H9 (cell line): ENCODE data around the gene GLT8D1. TPM values are rescaled to one million over a fixed set of nuclear protein-coding genes. Genes with fewer than 3 reads are reported as not detected.

ENCODE experiments used
- DNase-seq: peaks from one replicate; pipeline ENCODE4 v3.0.0-alpha.2; 2017
- H2AFZ ChIP-seq: one replicate; pipeline ENCODE4 v1.6.1; 2013; ENCODE audit warnings: mild to moderate bottlenecking, low read length, control low read depth, moderate library complexity
- H2AK5ac ChIP-seq: 2 replicates; pipeline ENCODE4 v1.6.1; 2013; ENCODE audit warnings: low read length, control low read depth, mixed read lengths; ENCODE audit not compliant: insufficient read length
- H2BK120ac ChIP-seq: one replicate; pipeline ENCODE4 v1.6.1; 2013; ENCODE audit warnings: low read depth, mild to moderate bottlenecking, low read length, control low read depth, inconsistent platforms; ENCODE audit not compliant: poor library complexity, severe bottlenecking
- H2BK12ac ChIP-seq: 2 replicates; pipeline ENCODE4 v1.6.1; 2013; ENCODE audit warnings: low read length, control low read depth, mixed read lengths, low read depth; ENCODE audit not compliant: insufficient read length
- H2BK15ac ChIP-seq: 2 replicates; pipeline ENCODE4 v1.6.1; 2013; ENCODE audit warnings: low read depth, low read length, control low read depth
- H2BK20ac ChIP-seq: one replicate; pipeline ENCODE4 v1.6.1; 2013; ENCODE audit warnings: low read depth, mild to moderate bottlenecking, low read length, control low read depth, inconsistent platforms; ENCODE audit not compliant: poor library complexity, severe bottlenecking
- H2BK5ac ChIP-seq: 2 replicates; pipeline ENCODE4 v1.6.1; 2013; ENCODE audit warnings: low read length, control low read depth, mixed read lengths; ENCODE audit not compliant: insufficient read length
- H3K14ac ChIP-seq: 2 replicates; pipeline ENCODE4 v1.6.1; 2013; ENCODE audit warnings: low read length, control low read depth; ENCODE audit not compliant: insufficient read depth
- H3K18ac ChIP-seq: 2 replicates; pipeline ENCODE4 v1.6.1; 2013; ENCODE audit warnings: low read depth, mild to moderate bottlenecking, mixed read lengths, low read length, control low read depth; ENCODE audit not compliant: insufficient read length
- H3K23ac ChIP-seq: 2 replicates; pipeline ENCODE4 v1.6.1; 2013; ENCODE audit warnings: low read length, control low read depth, mixed read lengths, low read depth; ENCODE audit not compliant: insufficient read length
- H3K23me2 ChIP-seq: 2 replicates; pipeline ENCODE4 v1.6.1; 2013; ENCODE audit warnings: low read depth, mild to moderate bottlenecking, mixed read lengths, low read length, control low read depth; ENCODE audit not compliant: insufficient read length, poor library complexity, severe bottlenecking
- H3K27ac ChIP-seq: 2 replicates; pipeline ENCODE4 v1.5.1; 2013; ENCODE audit warnings: low read length, control low read depth, mixed read lengths, low read depth; ENCODE audit not compliant: insufficient read length
- H3K27me3 ChIP-seq: 2 replicates; pipeline ENCODE4 v1.6.1; 2013; ENCODE audit warnings: low read length, control low read depth, inconsistent platforms; ENCODE audit not compliant: insufficient read depth
- H3K4ac ChIP-seq: 2 replicates; pipeline ENCODE4 v1.6.1; 2013; ENCODE audit warnings: low read depth, mild to moderate bottlenecking, control low read depth, inconsistent platforms, low read length, moderate library complexity
- H3K4me1 ChIP-seq: 2 replicates; pipeline ENCODE4 v1.6.1; 2013; ENCODE audit warnings: low read length, control low read depth, inconsistent platforms; ENCODE audit not compliant: insufficient read depth
- H3K4me2 ChIP-seq: 2 replicates; pipeline ENCODE4 v1.6.1; 2013; ENCODE audit warnings: low read length, control low read depth, mixed read lengths; ENCODE audit not compliant: insufficient read length, insufficient read depth
- H3K56ac ChIP-seq: 2 replicates; pipeline ENCODE4 v1.6.1; 2013; ENCODE audit warnings: low read depth, mild to moderate bottlenecking, mixed read lengths, low read length, control low read depth; ENCODE audit not compliant: insufficient read length
- H3K79me1 ChIP-seq: 2 replicates; pipeline ENCODE4 v1.6.1; 2013; ENCODE audit warnings: low read depth, mild to moderate bottlenecking, moderate library complexity, low read length, control low read depth, inconsistent platforms; ENCODE audit not compliant: insufficient read depth, poor library complexity, severe bottlenecking
- H3K79me2 ChIP-seq: 2 replicates; pipeline ENCODE4 v1.6.1; 2013; ENCODE audit warnings: low read length, control low read depth, inconsistent platforms; ENCODE audit not compliant: insufficient read depth
- H3K9ac ChIP-seq: 2 replicates; pipeline ENCODE4 v1.6.1; 2013; ENCODE audit warnings: low read length, control low read depth, mixed read lengths; ENCODE audit not compliant: insufficient read length; ENCODE audit errors: extremely low read depth
- H3K9me3 ChIP-seq: one replicate; pipeline ENCODE4 v1.6.1; 2013; ENCODE audit warnings: low read depth, low read length, inconsistent platforms; ENCODE audit not compliant: control insufficient read depth
- H3T11ph ChIP-seq: one replicate; pipeline ENCODE4 v1.6.1; 2013; ENCODE audit warnings: mild to moderate bottlenecking, low read length, control low read depth, inconsistent platforms
- H4K20me1 ChIP-seq: one replicate; pipeline ENCODE4 v1.6.1; 2013; ENCODE audit not compliant: control insufficient read depth, insufficient read length, insufficient read depth
- H4K5ac ChIP-seq: 2 replicates; pipeline ENCODE4 v1.6.1; 2013; ENCODE audit warnings: low read depth, mild to moderate bottlenecking, mixed read lengths, low read length, control low read depth; ENCODE audit not compliant: insufficient read length
- H4K8ac ChIP-seq: replicated peaks from 2 replicates; pipeline ENCODE4 v1.6.1; 2013; ENCODE audit warnings: low read length, control low read depth, mixed read lengths, low read depth; ENCODE audit not compliant: insufficient read length
- H4K91ac ChIP-seq: 2 replicates; pipeline ENCODE4 v1.6.1; 2013; ENCODE audit warnings: low read depth, mild to moderate bottlenecking, moderate library complexity, mixed read lengths, low read length, control low read depth; ENCODE audit not compliant: insufficient read length
- H3K27ac Mint-ChIP-seq, 3 experiments: 2 replicates in 2 of 3; 3 replicates in 1 of 3; pipeline ENCODE4 v1.8.0; 2020 to 2021; ENCODE audit warnings: mixed read lengths in 3 of 3, mild to moderate bottlenecking in 1 of 3, moderate library complexity in 1 of 3
- H3K27me3 Mint-ChIP-seq: 2 replicates; pipeline ENCODE4 v1.8.0; 2021; ENCODE audit warnings: low read depth, mild to moderate bottlenecking, moderate library complexity, mixed read lengths
- H3K36me3 Mint-ChIP-seq, 3 experiments: 2 replicates in 2 of 3; 3 replicates in 1 of 3; pipeline ENCODE4 v1.8.0; 2020 to 2021; ENCODE audit warnings: low read depth in 3 of 3, mixed read lengths in 3 of 3; ENCODE audit not compliant: insufficient read depth in 1 of 3
- H3K4me1 Mint-ChIP-seq, 2 experiments: 2 replicates each; pipeline ENCODE4 v1.8.0; 2020; ENCODE audit warnings: mixed read lengths in 2 of 2
- H3K4me3 Mint-ChIP-seq, 2 experiments: 2 replicates in 1 of 2; 3 replicates in 1 of 2; pipeline ENCODE4 v1.8.0; 2020 to 2021; ENCODE audit warnings: mild to moderate bottlenecking in 2 of 2, mixed read lengths in 2 of 2, moderate library complexity in 1 of 2
- H3K9me3 Mint-ChIP-seq, 2 experiments: 2 replicates in 1 of 2; 3 replicates in 1 of 2; pipeline ENCODE4 v1.8.0; 2020; ENCODE audit warnings: mild to moderate bottlenecking in 2 of 2, mixed read lengths in 2 of 2, moderate library complexity in 1 of 2
- WGBS: extraction: QIAGEN DNeasy Blood & Tissue Kit; methylation state at CpG from one replicate; pipeline ENCODE4 v1.1.7; 2013; ENCODE audit warnings: missing lambda C conversion rate, low lambda C conversion rate, mixed read lengths; ENCODE audit not compliant: insufficient read length; ENCODE audit errors: extremely low coverage; 5-methylcytosine and 5-hydroxymethylcytosine counted together
- total RNA-seq: library from RNA; stranded (reverse); gene quantifications from 2 replicates; pipeline ENCODE4 v1.2.1, GENCODE V29; 2021
- TF ChIP-seq, protein P1 (sequence below): fragments of 200-600 bp; sonication (generic); conservative IDR thresholded peaks from 3 replicates; pipeline ENCODE4 v1.8.0; 2021; ENCODE audit warnings: antibody characterized with exemption, mild to moderate bottlenecking

The GLT8D1 gene
- total RNA-seq, 1 experiment from 2014 or later: 39.3 TPM

GRCh38 chr3:52649461-52650210 is 56.0 kb downstream of the GLT8D1 start:
- Histone ChIP-seq H3K56ac (no peak overlapping the region), H3K27ac (no peak overlapping the region), H2BK12ac (no peak overlapping the region), H2BK20ac (no peak overlapping the region), H3K9me3 (no peaks in the 10 kb centered on the region), H3K14ac (no peak overlapping the region), H3T11ph (no peak overlapping the region), H3K27me3 (no peaks in the 10 kb centered on the region), H3K4me1 (no peaks in the 10 kb centered on the region), H4K8ac (no peak overlapping the region), H2AFZ (no peak overlapping the region), H3K18ac (no peak overlapping the region), H3K23me2 (no peaks in the 10 kb centered on the region), H3K9ac (no peak overlapping the region), H3K4me2 (no peak overlapping the region), H2BK120ac (no peak overlapping the region), H2BK5ac (no peak overlapping the region), H3K23ac (no peak overlapping the region), H3K4ac (no peak overlapping the region), H2BK15ac (no peak overlapping the region), H3K79me1 (no peaks in the 10 kb centered on the region), H3K79me2 (no peaks in the 10 kb centered on the region), H4K5ac (no peak overlapping the region), H4K91ac (no peak overlapping the region), H4K20me1 (no peaks in the 10 kb centered on the region), H2AK5ac (no peak overlapping the region)
- Mint-ChIP-seq H3K27ac (0 out of 7 replicates have a peak overlapping the region, but pooled peaks of 1 of the 3 experiments have one; percentile 1), H3K36me3 (peaks cover 12 to 73% (median 55%) of the 10 kb centered on the region in 3 experiments; a peak in 6 of 7 replicates), H3K4me1 (no peaks in the 10 kb centered on the region), H3K4me3 (no peak overlapping the region), H3K9me3 (no peaks in the 10 kb centered on the region), H3K27me3 (no peaks in the 10 kb centered on the region)
- no peak for DNase-seq
- TF ChIP-seq, protein P1, sequence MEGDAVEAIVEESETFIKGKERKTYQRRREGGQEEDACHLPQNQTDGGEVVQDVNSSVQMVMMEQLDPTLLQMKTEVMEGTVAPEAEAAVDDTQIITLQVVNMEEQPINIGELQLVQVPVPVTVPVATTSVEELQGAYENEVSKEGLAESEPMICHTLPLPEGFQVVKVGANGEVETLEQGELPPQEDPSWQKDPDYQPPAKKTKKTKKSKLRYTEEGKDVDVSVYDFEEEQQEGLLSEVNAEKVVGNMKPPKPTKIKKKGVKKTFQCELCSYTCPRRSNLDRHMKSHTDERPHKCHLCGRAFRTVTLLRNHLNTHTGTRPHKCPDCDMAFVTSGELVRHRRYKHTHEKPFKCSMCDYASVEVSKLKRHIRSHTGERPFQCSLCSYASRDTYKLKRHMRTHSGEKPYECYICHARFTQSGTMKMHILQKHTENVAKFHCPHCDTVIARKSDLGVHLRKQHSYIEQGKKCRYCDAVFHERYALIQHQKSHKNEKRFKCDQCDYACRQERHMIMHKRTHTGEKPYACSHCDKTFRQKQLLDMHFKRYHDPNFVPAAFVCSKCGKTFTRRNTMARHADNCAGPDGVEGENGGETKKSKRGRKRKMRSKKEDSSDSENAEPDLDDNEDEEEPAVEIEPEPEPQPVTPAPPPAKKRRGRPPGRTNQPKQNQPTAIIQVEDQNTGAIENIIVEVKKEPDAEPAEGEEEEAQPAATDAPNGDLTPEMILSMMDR: no peak
- WGBS: no CpG with 5 or more reads among the region's 5 CpGs
